ENCODE measurements around the gene CPSF3. TPM values are rescaled to one million over a fixed set of nuclear protein-coding genes. Genes with fewer than 3 reads are reported as not detected.

Gene CPSF3
- total and polyA plus RNA-seq, 2 of the 4 experiments (the other 2 are of a cell fraction) = 29.2 to 64.5 TPM

DNA sequence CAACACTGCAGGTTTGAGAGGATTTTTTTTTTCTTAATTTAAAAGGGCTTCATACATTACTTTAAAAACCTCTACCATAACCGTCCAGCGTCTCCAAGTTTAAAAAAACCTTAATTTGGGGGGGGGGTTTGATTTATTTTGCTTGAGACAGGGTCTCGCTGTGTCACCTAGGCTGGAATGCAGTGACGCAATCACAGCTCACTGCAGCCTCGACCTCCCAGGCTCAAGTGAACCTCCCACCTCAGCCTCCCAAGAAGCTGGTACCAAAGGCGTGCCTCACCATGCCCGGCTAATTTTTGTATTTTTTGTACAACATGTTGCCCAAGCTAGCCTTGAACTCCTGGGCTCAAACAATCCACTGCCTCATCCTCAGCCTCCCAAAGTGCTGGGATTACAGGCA is 95.3 kb downstream of the CPSF3 start:
- no peak overlapping the region for H2AK5ac ChIP-seq (ENCODE audit: low read depth, low read length)
- WGBS, 2 experiments (ENCODE audit: extremely low coverage in 2 of 2, insufficient read length in 1 of 2) = 100% methylated on average over 1 of the region's 7 CpGs; no CpG with 5 or more reads in 1 of the 2 experiments
- H3K9me1 ChIP-seq (ENCODE audit: insufficient read depth, low read length) = peaks cover 7% of the 10 kb centered on the region
- peaks cover 31% of the 10 kb centered on the region for H3K36me3 ChIP-seq (ENCODE audit: control insufficient read depth, insufficient read depth, low read length)
- no peak overlapping the region for H3K4ac ChIP-seq (ENCODE audit: low read depth, low read length)
- POLR2A ChIA-PET (ENCODE audit: unreplicated experiment) = no interaction called here
- no peak overlapping the region for H2BK5ac ChIP-seq (ENCODE audit: low read depth, low read length, poor library complexity, severe bottlenecking)
- in situ Hi-C loops (cut with MboI; ENCODE audit: low sequenced_read_pairs) (no loop called here), intact Hi-C loops (cut with micrococcal nuclease) (no loop called here), dilution Hi-C loops (cut with HindIII; ENCODE audit: low sequenced_read_pairs, unreplicated experiment) (no loop called here)
- no peak overlapping the region for H2AK9ac ChIP-seq (replicated peaks; ENCODE audit: low read depth, low read length, poor library complexity)
- H4K8ac ChIP-seq (ENCODE audit: low read depth in 2 of 2, low read length in 2 of 2) = no peak overlapping the region
- CTCF ChIA-PET = no interaction called here
- H2BK20ac ChIP-seq (ENCODE audit: low read depth, low read length) = no peak overlapping the region
- DNase-seq = no peak
- no peak overlapping the region for H3K4me3 ChIP-seq (ENCODE audit: insufficient read depth, low read depth, low read length)
- no peak for ATAC-seq (ENCODE audit: low read depth)
- no peak overlapping the region for H3K9ac ChIP-seq (ENCODE audit: low read depth, low read length)
- no peak overlapping the region for H2BK15ac ChIP-seq (ENCODE audit: low read depth, low read length)
- H4K20me1 ChIP-seq (ENCODE audit: insufficient read depth, low read length) = peaks cover 3% of the 10 kb centered on the region; the same call in 1 of the 2 replicates
- no peak overlapping the region for H4K91ac ChIP-seq (ENCODE audit: insufficient read depth, low read depth, low read length)
- no peaks in the 10 kb centered on the region for H3K27me3 ChIP-seq (ENCODE audit: control insufficient read depth, insufficient read depth, low read length)
- BruUV-seq (replicated peaks) = no TSS peak
- no peak overlapping the region for H3K18ac ChIP-seq (ENCODE audit: low read depth, low read length)
- H2AFZ ChIP-seq (replicated peaks; ENCODE audit: low read length, poor library complexity) = no peak overlapping the region
- no peak overlapping the region for H3K27ac ChIP-seq (ENCODE audit: insufficient read depth, low read length)
- peaks cover 17 to 19% of the 10 kb centered on the region in 2 experiments; a peak in 3 of 4 replicates for H3K79me1 ChIP-seq (ENCODE audit: low read depth in 1 of 2, low read length in 2 of 2)
- H3K14ac ChIP-seq (replicated peaks; ENCODE audit: low read depth, low read length) = no peak overlapping the region
- TF ChIP-seq POLR2A (IDR thresholded peaks at IDR 0.05; ENCODE audit: low read depth, low read length) (no peak), MAZ (IDR thresholded peaks at IDR 0.05; ENCODE audit: borderline replicate concordance, low read depth, low read length) (no peak), RFX5 (IDR thresholded peaks at IDR 0.05; ENCODE audit: low read depth, low read length) (no peak), CEBPB (IDR thresholded peaks at IDR 0.05; ENCODE audit: low read depth, low read length) (peak; percentile 56), RCOR1 (IDR thresholded peaks at IDR 0.05; ENCODE audit: insufficient replicate concordance, low read length) (no peak), RAD21 (IDR thresholded peaks at IDR 0.05; ENCODE audit: low read length) (no peak)
- H4K5ac ChIP-seq (ENCODE audit: low read depth, low read length) = no peak overlapping the region
- no peak overlapping the region for H3K4me2 ChIP-seq (ENCODE audit: low read depth, low read length)
- H2BK120ac ChIP-seq (ENCODE audit: low read depth, low read length) = no peak overlapping the region
- H3K23ac ChIP-seq (ENCODE audit: low read depth, low read length) = no peak overlapping the region
- H3K4me1 ChIP-seq (ENCODE audit: control insufficient read depth, insufficient read depth, low read length) = peaks cover 2% of the 10 kb centered on the region; the same call in 1 of the 2 replicates
- H3K56ac ChIP-seq (ENCODE audit: extremely low read depth, insufficient read depth, low read length) = no peak overlapping the region
- no peaks in the 10 kb centered on the region for H3K9me3 ChIP-seq (ENCODE audit: control insufficient read depth, insufficient read depth, low read length)

Data from IMR-90 (cell line).